Ovary (tissue), 9 donors: ENCODE data around the gene NHS. TPM values are rescaled to one million over a fixed set of nuclear protein-coding genes. Genes with fewer than 3 reads are reported as not detected.
"Not testable (repeated sequence)": the region's sequence is repeated elsewhere in the genome, so short reads cannot be mapped to it uniquely, and the experiment has no call there.

Experiments used
- DNase-seq, 5 donors: peaks; one replicate each; pipeline ENCODE4 v3.0.0-alpha.2; 2019 to 2020
- H3K27ac ChIP-seq, 2 donors: fragments of 200-600 bp; one replicate each; pipeline versions ENCODE4 v1.5.1 to v1.8.0; 2019 to 2022
- H3K27me3 ChIP-seq: fragments of 200-600 bp; one replicate; pipeline ENCODE4 v1.8.0; 2022
- H3K36me3 ChIP-seq: fragments of 200-600 bp; sonication (generic); one replicate; pipeline ENCODE4 v1.5.1; 2019
- H3K4me1 ChIP-seq: one replicate; pipeline ENCODE4 v1.8.1; 2013; ENCODE audit warnings: mild to moderate bottlenecking, moderate library complexity; ENCODE audit not compliant: insufficient read depth
- H3K4me3 ChIP-seq: fragments of 200-600 bp; sonication (generic); one replicate; pipeline ENCODE4 v1.5.1; 2017
- H3K9me3 ChIP-seq, 2 donors: fragments of 200-600 bp in 1 of 2; sonication (generic) in 1 of 2; one replicate each; pipeline versions ENCODE4 v1.5.1 to v1.8.1; 2013 to 2019; ENCODE audit warnings: mild to moderate bottlenecking in 1 of 2, moderate library complexity in 1 of 2
- EP300 ChIP-seq: sonication (generic); formaldehyde crosslinking; IDR thresholded peaks from one replicate; pipeline ENCODE4 v1.6.1; 2017; ENCODE audit warnings: antibody characterized with exemption
- POLR2A ChIP-seq: fragments of 450-650 bp; IDR thresholded peaks from one replicate; pipeline ENCODE4 v1.6.1; 2017; ENCODE audit warnings: antibody characterized with exemption, mild to moderate bottlenecking, moderate library complexity
- WGBS, 3 donors: extraction: QIAGEN DNeasy Blood & Tissue Kit in 1 of 3; methylation state at CpG; one replicate each; pipeline versions ENCODE4 v1.1.5 to v1.1.7; 2013 to 2017; 5-methylcytosine and 5-hydroxymethylcytosine counted together
- intact Hi-C, 4 donors: fragments of 100-400 bp; cut with DNase I; formaldehyde crosslinking; loops; one replicate each; pipeline versions ENCODE4 v1.11.0 to v1.15.1; 2022 to 2023
- polyA plus RNA-seq, 2 donors: library from polyadenylated mRNA; stranded (reverse); fragments of 200-250 nt in 1 of 2; fragments of 350-450 nt in 1 of 2; fragmentation: Illumina TruSeq in 1 of 2; extraction: RNeasy Lipid Tissue Mini Kit (QIAGEN cat#74804) in 1 of 2; gene quantifications; one replicate each; pipeline ENCODE4 v1.2.3, GENCODE V29; 2013 to 2014
- total RNA-seq, 7 donors: library from RNA; depleted of rRNA in 2 of 7; stranded (reverse); fragments of >200 nt in 2 of 7; fragmentation: NEBNext Ultra II Directional in 3 of 7; extraction: Animal tissue kit (Norgen Biotek cat#: 25700) in 3 of 7; gene quantifications; one replicate each; pipeline versions ENCODE4 v1.1.0 to v1.2.4, GENCODE V29; 2016 to 2023
- TF ChIP-seq, protein P1 (sequence below), 3 donors: fragments of 450-650 bp in 2 of 3; fragments of 200-600 bp in 1 of 3; IDR thresholded peaks; one replicate each; pipeline versions ENCODE4 v1.5.1 to v1.8.0; 2016 to 2022; ENCODE audit warnings: antibody characterized with exemption in 3 of 3, mild to moderate bottlenecking in 1 of 3
- donor health status: DM: no; HTN: no; CAD: no; lungs with moderate emphysema.
- donor health status: DM: no; HTN: no; CAD: no.
- donor health status: Bipolar disorder and iron deficiency.
- donor health status: DM: yes; HTN: yes; CAD: no.
- donor health status: DM: no; HTN: no; CAD: no.
- donor health status: DM: yes; HTN: yes; CAD: no.

The NHS gene
- total and polyA plus RNA-seq, 9 donors, result 2.3 to 9.5 (median 6.7) TPM

DNA sequence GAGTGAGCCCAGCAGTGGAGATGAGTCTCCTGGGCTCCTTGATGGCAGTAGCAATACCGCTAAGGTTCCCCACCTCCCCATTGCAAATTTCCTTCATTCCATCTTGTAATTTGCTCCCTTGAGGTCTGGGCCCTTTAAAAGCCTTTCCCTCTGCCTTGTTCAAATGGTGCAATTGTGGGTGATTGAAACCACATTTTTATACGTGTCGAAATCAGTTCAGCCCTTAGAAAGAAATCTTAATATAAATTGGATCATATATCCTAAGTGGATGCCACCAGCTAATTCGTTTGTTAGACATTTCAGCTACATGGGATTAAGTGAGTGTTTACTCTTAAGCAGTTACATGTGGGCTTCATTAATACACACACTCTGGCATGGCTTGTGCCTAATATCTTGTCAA, 68.6 kb downstream of the NHS start:
- no peaks in the 10 kb centered on the region for H3K9me3 ChIP-seq
- no peak for DNase-seq
- H3K4me3 ChIP-seq, result no peak overlapping the region
- TF ChIP-seq POLR2A (no peak), EP300 (no peak)
- TF ChIP-seq, protein P1, sequence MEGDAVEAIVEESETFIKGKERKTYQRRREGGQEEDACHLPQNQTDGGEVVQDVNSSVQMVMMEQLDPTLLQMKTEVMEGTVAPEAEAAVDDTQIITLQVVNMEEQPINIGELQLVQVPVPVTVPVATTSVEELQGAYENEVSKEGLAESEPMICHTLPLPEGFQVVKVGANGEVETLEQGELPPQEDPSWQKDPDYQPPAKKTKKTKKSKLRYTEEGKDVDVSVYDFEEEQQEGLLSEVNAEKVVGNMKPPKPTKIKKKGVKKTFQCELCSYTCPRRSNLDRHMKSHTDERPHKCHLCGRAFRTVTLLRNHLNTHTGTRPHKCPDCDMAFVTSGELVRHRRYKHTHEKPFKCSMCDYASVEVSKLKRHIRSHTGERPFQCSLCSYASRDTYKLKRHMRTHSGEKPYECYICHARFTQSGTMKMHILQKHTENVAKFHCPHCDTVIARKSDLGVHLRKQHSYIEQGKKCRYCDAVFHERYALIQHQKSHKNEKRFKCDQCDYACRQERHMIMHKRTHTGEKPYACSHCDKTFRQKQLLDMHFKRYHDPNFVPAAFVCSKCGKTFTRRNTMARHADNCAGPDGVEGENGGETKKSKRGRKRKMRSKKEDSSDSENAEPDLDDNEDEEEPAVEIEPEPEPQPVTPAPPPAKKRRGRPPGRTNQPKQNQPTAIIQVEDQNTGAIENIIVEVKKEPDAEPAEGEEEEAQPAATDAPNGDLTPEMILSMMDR (IDR thresholded peaks at IDR 0.05), result no peak
- intact Hi-C loops, result no loop called here
- H3K27ac ChIP-seq, result no peak overlapping the region
- no peaks in the 10 kb centered on the region for H3K27me3 ChIP-seq
- 64 to 76% (median 69%) methylated on average over 4 of the region's 4 CpGs for WGBS, 3 donors
- H3K4me1 ChIP-seq, result peaks cover 7% of the 10 kb centered on the region
- no peaks in the 10 kb centered on the region for H3K36me3 ChIP-seq

- intact Hi-C loops, H3K4me3 ChIP-seq, H3K36me3 ChIP-seq, H3K27ac ChIP-seq, DNase-seq, H3K27me3 ChIP-seq, H3K9me3 ChIP-seq, H3K4me1 ChIP-seq: not testable (repeated sequence)
- WGBS, 3 donors, result 75 to 79% (median 75%) methylated on average over 5 of the region's 5 CpGs
These were observed 71.3 kb downstream of the NHS start for GRCh38 chrX:17446269-17446668.

- Histone ChIP-seq H3K27me3 (no peaks in the 10 kb centered on the region), H3K4me3 (no peak overlapping the region), H3K27ac (no peak overlapping the region), H3K36me3 (no peaks in the 10 kb centered on the region), H3K9me3 (no peaks in the 10 kb centered on the region), H3K4me1 (peaks cover 2% of the 10 kb centered on the region)
- 48 to 50% (median 48%) methylated on average over 2 of the region's 2 CpGs for WGBS, 3 donors
- DNase-seq, result no peak
- intact Hi-C loops, result no loop called here
- TF ChIP-seq POLR2A, result no peak
- TF ChIP-seq, protein P1 (IDR thresholded peaks at IDR 0.05), result no peak
- no peak for TF ChIP-seq EP300
These were observed 73.2 kb downstream of the NHS start for GRCh38 chrX:17448188-17448587.

GRCh38 chrX:17449866-17450265, 74.9 kb downstream of the NHS start:
- WGBS, 3 donors, result 73 to 76% (median 73%) methylated on average over 2 of the region's 2 CpGs
- TF ChIP-seq, protein P1 (IDR thresholded peaks at IDR 0.05), result no peak
- TF ChIP-seq EP300 (no peak), POLR2A (no peak)
- no peaks in the 10 kb centered on the region for H3K27me3 ChIP-seq
- no peaks in the 10 kb centered on the region for H3K9me3 ChIP-seq
- no peaks in the 10 kb centered on the region for H3K36me3 ChIP-seq
- H3K4me3 ChIP-seq, result no peak overlapping the region
- intact Hi-C loops, result no loop called here
- no peak for DNase-seq
- H3K27ac ChIP-seq, result no peak overlapping the region
- peaks cover under 1% of the 10 kb centered on the region for H3K4me1 ChIP-seq

DNA sequence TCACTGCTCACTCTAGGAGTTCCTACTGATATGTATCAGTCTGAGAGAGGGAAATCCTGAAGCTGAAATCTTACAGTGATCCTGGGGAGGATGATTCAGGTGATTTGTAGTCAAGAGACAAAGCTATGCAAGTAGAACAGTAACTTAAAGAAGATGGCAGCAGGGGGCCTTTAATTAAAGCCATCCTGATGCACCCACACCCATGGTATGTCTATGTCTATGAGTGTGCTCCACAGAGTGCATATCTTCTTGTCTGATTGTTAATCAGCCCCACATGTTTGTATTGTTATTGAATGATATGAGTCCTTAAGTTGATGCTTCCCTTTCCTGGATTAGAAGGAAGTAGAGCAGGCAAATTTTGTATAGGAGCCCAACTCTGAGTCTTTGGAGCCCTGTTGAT, 78.8 kb downstream of the NHS start:
- TF ChIP-seq, protein P1 (IDR thresholded peaks at IDR 0.05), result no peak
- TF ChIP-seq EP300 (no peak), POLR2A (no peak)
- Histone ChIP-seq H3K27ac (no peak overlapping the region), H3K9me3 (no peaks in the 10 kb centered on the region), H3K4me1 (no peaks in the 10 kb centered on the region), H3K36me3 (no peaks in the 10 kb centered on the region), H3K27me3 (no peaks in the 10 kb centered on the region), H3K4me3 (no peak overlapping the region)
- intact Hi-C loops, result no loop called here
- no peak for DNase-seq
